ENCODE measurements around the gene TCF25.

Gene TCF25

GRCh38 chr16:89881368-89881730 is 8.0 kb downstream of the TCF25 start:
- DNase-seq, result no peak

DNA sequence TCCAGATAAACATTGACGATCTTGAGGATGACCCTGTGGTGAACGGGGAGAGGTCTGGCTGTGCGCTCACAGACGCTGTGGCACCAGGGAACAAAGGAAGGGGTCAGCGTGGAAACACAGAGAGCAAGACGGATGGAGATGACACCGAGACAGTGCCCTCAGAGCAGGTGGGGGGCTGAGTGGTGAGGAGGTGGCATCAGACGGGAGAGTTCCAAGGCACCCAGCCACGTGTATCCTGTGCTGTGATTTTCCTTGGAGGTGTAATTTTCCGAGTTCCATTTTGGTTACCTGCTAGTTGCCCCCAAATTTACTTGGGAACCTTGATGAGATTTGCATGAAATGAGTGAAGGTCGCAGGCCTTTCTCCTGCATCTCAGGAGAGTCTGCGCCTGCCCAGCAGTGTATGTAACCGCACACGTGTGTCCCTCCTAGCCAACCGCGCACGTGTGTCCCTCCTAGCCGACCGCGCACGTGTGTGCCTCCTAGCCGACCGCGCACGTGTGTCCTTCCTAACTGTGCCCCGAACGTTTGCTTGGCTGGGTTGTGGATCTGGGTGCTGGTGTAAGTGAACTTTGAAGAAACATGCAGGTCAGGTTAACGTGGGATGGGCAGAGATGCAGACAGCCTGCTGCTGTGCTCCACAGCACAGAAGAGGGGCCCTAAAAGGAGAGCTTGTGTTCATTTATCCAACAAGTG is 10.1 kb downstream of the TCF25 start:
- no peak for DNase-seq

DNA sequence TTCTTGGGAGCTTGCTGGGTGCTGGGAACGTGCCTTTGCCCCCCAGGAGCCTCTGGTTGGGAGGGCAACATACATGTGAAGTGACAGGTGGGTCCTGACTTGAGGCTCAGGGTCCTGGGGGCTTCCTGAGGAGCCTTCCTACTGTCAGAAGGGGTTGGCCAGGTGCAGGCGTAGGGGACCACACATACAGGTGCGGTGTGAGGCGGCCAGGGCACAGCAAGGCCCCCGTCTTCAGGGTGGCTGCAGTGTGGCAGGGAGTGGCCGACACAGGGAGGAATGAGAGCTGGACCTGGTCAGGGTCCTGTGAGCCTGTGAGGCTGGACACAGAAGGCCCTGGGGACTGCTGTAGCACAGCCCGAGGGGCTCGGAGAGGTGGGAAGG is 10.6 kb downstream of the TCF25 start:
- no peak for DNase-seq

- DNase-seq, result no peak
Measured at GRCh38 chr16:89887243-89887642, 13.9 kb downstream of the TCF25 start.

GRCh38 chr16:89890200-89890599 is 16.8 kb downstream of the TCF25 start:
- no peak for DNase-seq

- no peak for DNase-seq
Measured at GRCh38 chr16:89890886-89891657, 17.7 kb downstream of the TCF25 start.

DNA sequence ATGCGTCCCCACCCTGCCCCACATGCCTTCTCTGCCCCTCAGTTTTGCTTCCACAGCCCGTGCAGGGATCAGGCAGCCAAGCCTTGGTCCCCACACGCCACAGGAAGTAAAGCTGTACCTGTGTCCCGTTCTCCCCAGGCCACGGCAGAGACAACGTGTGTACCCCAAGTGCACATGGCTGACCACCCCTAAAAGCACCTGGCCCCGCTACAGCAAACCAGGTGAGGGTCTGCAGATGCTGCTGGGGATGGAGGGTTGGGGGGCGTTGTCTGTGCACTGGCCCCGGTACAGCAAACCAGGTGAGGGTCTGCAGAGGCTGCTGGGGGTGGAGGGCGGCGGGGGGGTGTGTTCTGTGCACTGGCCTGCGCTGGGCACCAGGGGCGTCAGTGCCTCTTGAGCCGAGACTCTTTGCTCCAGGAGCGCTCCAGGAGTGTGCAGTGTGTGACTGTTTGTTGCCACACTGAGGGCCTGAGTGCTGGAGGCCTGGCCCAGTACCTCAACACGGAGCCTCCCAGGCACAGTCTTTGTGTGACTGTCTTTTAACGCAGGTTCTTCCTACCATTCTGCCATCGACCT is 18.8 kb downstream of the TCF25 start:
- DNase-seq, result no peak

DNA sequence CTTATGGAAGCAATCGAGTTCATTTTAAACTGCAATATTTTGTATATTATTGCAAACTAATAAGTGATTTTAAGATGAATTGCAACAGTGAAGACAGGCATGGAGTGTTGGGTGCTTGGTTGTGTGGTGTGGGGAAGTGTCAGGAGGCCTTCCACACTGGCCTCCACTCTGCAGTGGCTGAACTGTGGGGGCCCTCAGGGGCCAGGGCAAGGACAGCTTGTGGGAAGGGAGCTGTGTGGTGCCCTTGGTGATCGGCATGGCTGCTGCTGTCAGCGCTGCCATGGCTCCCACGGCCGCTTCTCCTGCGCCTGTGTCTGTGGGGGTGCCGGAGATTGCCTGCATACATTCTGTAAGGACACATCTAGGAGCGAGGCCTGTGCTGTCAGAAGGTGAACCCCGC is 19.2 kb downstream of the TCF25 start:
- DNase-seq, result no peak

DNA sequence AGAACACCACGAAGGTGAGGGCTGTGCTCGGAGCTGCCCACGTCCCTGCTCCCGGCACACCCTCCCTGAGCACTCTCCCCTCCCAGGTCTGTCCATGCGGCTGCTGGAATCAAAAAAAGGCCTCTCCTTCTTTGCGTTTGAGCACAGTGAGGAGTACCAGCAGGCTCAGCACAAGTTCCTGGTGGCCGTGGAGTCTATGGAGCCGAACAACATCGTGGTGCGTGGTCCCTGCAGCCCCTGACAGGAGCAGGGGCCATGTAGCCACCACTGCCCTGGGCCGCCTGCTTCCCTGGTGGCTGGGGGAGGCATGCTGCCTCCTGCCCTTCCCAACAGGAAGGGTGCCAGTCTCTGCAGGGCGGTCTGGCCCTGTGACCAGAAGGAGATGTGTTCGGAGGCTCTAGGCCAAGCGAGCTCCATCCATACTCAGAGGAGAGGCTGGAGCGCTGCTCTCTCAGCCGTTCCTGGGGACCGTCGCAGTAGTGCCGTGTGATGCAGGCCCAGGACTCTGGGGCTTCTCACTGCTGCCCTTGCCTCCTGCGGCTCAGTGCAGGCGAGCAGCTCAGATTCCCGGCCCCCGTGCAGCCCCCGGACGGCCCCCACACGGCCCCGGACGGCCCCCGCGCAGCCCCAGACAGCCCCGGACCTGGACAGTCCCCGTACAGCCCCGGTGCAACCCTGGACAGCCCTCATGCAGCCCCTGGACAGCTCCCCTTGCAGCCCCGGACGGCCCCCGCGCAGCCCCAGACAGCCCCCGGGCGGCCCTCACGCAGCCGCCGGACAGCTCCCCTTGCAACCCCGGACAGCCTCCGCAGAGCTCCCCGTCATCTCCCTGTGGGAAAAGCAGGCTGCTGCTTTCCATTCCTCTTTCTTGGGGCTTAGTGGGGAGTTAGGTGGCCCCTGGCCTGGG is 20.5 kb downstream of the TCF25 start:
- DNase-seq, result no peak

GRCh38 chr16:89895482-89896250 is 22.3 kb downstream of the TCF25 start:
- no peak for DNase-seq

DNA sequence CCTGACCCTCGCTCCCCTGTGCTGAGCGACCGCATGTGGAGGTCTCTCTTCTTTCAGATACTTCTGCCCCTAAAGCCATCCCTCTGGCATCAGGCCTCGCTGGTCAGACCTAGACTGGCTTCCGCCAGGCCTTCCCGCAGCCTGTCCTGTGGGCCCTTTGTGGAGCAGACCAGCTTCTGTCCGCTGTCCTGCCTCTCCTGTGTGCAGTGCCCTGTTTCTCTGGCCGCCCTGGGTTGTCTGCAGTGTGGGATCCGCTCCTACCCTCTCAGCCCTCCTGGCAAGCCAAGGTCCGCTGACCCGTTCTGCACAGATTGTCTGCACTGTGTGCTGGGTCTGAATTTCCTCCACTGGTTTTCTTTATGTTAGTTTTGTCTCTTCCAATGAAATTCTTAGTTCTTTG is 23.8 kb downstream of the TCF25 start:
- DNase-seq, result no peak

GRCh38 chr16:89898201-89898967 is 25.0 kb downstream of the TCF25 start:
- no peak for DNase-seq

DNA sequence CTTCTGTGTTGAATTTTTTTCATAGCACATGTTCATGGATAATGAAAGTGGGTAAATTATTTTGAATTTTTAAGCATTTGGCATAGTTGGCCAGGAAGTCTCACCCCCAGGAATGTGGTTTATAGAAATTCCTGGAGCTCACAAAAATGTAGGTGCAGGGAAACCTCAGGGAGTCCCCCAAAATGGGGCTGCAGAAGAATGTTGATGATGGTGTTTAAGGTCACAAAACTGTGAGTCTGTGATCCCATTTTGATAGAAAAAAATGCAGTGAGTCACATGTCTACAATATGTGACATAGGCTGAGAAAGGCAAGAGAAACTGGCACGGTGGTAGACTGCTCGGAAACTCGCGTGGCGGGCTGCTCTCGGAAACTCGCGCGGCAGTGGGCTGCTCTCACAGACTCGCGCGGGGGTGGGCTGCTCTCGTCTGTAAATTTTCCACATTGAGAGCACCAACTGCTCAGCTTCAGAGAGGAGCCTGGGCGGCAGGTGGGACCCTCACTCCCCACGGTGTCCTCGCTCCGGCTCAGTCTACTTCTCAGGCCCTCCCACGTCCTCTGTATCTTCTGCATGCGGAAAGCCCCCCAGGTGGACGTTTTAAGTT is 26.6 kb downstream of the TCF25 start:
- no peak for DNase-seq

DNA sequence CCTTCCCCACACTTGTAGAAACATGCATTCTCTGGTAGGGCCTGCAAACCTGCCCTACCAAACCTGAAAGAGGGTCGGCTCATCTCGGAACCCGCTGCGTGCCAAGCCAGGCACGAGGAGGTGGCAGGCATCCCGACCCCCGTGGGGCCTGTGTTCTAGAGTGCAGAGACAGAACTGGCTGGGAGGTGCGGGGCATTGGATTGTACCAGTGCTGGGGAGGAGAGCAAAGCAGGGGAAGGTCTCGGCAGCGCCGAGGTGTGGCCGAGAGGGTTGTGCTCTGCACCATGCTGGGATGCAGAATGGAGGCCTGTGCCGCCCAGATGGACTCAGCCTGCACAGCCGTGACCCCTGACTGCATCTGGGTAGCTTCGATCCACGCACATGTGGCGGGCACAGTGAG is 27.5 kb downstream of the TCF25 start:
- no peak for DNase-seq

DNA sequence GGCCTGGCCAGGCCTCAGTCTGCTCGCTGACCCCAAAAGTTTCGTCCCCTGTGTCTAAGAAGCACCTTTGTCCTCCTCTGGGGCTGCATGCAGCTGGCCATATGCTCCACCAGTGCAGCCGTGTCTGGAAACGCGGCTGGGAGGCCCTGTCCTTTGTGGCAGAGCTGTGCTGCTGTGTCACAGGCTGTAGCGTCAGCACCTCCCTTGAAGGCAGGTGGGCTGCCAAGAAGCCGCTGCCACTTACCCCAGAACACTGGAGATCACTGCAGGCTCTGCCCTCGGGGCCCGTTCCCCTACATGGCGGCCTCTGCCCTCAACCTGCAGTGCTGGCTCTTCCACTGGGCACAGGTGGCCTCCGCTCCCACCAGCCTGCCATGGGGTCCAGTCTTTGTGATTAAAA is 29.6 kb downstream of the TCF25 start:
- DNase-seq, result no peak

- DNase-seq, result no peak
Measured at GRCh38 chr16:89903908-89904515, 30.6 kb downstream of the TCF25 start.

DNA sequence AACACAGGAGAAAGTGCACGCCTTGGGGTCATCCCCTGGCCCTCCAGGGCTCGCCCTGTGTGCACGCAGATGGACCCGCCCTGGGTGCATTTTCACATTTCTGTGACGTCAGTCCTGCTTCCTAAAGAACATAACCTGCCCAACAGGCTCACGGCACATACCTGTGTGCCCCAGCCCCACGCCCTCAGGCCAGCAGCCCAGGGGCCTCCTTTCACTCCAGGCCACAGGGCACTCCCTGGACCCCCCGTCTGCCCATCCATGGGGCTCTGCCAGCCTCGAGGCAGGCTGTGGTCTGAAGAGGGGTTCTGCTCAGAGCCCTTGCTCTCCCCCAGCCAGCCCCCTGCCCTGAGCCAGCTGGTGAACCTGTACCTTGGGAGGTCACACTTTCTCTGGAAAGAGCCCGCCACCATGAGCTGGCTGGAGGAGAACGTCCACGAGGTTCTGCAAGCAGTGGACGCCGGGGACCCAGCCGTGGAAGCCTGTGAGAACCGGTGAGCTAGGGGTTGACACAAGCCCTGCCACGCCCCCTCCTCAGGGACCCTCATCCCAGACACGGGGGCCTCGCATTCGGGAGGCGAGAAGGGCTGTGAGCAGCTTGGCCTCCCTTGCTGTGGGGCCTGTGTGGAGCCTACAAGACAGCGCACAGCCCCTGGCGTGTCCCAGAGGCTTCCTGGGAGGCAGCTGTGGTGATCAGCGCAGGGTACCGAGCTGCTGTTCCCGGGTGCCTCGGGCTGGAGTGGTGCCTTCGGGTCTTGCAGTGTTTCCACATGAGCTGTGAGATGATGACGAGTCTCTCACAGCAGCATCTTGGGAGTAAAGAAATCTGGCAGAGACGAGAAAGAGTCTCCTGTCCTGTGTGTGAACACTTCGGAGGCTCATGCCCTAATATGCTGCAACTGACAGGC is 31.5 kb downstream of the TCF25 start:
- DNase-seq, result no peak

GRCh38 chr16:89905511-89906139 is 32.2 kb downstream of the TCF25 start:
- no peak for DNase-seq
